GM21528 (cell line): Measurements from ENCODE around the gene CEMP1.

ENCODE experiments used
- ATAC-seq: cut with Tn5 transposase; IDR thresholded peaks from one replicate; pipeline ENCODE4 v1.9.1; 2021; ENCODE audit warnings: mild to moderate bottlenecking, moderate library complexity; ENCODE audit not compliant: unreplicated experiment, low FRiP score

Gene CEMP1

DNA sequence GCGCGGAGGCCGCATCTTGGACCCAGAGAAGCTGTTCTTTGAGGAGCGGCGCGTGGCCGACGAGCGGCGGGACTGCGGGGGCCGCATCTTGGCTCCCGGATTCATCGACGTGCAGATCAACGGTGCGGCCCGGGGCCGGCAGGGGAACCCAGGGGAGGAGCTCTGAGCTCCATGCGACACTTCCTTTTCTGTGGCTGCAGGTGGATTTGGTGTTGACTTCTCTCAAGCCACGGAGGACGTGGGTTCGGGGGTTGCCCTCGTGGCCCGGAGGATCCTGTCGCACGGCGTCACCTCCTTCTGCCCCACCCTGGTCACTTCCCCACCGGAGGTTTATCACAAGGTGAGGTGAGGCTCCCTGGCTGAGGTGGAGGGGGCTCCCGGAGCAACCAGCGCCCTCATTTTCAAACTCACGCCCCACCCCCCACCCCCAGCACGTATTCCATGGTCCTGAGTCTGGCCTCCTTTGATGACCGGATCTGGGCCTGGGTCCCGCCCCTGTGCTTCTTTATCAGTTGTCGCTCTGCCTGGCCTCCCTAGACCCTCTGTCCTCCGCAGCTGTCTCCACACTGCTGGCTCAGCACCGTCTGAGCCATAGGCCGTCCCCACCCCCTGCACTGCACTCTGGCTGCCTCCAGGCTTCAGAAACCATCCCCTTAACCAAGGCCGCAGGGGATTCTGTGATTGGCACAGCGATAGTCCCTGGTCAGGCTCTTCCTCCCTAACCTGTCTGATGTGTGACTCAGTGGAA is 10.2 kb downstream of the CEMP1 start:
- no peak for ATAC-seq

DNA sequence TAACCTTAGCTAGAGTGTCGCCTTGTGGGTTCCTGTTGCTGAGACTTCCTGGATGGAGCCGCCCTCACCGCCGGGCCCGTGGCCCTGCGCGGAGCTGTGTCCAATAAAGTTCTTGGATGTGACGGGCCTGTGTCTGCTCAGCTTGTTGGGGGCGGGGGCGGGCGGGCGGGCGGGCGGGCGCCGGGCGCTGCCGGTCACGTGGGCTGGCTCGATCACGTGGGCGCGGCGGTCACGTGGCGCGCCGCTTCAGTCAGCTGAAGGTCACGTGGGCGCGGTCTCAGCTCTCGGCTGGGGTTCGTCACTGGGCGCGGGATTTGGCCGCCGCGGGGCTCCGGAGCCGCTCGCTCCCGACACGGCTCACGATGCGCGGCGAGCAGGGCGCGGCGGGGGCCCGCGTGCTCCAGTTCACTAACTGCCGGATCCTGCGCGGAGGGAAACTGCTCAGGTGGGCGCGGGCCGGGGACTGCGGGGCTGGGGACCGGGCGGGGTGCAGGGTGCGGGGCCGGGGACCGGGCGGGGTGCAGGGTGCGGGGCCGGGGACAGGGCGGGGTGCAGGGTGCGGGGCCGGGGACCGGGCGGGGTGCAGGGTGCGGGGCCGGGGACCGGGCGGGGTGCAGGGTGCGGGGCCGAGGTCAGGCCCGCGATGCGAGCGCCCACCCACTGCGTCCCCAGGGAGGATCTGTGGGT is 11.0 kb downstream of the CEMP1 start, which contains the start of gene AMDHD2:
TSS of gene AMDHD2 (plus strand) at position 275 of the 687 bp plus-strand sequence. CDS start at position 363, 88 bp downstream.
- no peak for ATAC-seq

DNA sequence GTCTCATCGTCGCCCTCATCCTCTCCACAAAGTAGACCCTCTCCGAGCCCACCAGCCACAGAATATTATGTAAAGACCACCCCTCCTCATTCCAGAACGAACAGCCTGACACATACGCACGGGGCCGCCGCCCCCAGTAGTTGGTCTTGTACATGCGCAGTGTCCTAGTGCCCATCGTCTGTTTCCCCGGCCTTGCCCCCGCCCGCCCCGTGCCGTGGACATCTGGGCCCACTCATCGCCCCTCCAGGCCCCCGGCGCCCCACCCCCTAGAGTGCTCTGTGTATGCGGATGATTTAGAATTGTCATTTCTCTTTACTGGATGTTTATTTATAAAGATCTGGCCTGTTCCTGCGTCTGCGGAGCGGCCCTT is 11.5 kb downstream of the CEMP1 start:
- ATAC-seq: no peak

DNA sequence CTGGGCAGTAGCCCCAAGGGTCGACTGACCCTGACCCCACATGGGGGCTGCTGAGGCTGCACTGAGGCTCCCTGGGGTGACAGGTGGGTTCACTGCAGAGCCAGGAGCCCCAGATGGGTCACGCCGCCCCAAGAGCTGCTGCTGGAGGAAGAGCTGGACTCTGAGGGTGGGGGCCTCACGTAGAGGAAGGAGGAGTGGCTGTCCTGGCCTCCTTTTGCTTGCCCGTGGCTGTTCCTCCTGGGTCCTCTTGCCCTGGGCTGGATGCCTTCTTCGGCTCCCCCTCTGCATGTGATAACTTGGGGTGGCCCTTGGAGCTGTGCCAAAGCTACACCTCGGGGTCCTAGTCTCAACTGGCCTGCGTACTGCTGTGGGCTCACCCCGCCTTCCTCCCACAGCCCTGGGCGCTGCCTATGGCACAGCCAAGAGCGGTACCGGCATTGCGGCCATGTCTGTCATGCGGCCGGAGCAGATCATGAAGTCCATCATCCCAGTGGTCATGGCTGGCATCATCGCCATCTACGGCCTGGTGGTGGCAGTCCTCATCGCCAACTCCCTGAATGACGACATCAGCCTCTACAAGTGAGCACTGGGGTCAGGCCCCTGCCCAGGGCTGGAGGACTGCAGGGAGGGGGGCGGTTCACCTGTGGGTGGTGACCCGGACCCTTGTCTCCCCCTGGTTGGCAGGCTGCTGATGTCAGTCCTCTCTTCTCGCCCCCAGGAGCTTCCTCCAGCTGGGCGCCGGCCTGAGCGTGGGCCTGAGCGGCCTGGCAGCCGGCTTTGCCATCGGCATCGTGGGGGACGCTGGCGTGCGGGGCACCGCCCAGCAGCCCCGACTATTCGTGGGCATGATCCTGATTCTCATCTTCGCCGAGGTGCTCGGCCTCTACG is 12.1 kb downstream of the CEMP1 start:
- no peak for ATAC-seq

DNA sequence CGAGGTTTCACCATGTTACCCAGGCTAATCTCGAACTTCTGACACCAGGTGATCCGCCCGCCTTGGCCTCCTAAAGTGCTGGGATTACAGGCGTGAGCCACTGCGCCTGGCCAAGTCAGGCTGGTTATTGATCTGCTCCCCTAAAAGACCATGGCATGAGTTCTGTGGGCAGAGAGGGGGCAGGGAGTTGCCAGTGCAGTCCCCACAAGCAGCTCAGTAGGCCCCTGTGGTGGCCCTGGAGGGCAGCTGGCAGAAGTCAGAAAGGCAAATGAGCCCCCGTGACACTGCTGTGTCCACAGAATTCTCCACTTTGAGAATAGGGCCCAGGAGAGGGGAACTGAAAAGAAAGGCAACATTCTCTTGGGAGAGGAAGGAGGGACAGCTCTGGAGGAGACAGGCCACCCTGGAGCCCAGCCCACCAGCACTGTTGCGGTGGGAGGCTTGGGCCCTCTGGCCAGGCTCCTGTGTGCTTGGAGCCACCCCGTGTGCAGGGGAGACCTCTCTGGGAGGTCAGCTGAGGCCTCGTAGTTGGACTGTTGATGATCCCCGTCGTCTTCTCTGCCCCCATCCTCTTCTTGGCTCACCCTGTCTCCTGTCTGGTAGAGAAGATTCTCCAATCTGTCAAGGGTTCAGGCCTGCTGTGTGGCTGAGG is 13.1 kb downstream of the CEMP1 start:
- ATAC-seq: no peak

DNA sequence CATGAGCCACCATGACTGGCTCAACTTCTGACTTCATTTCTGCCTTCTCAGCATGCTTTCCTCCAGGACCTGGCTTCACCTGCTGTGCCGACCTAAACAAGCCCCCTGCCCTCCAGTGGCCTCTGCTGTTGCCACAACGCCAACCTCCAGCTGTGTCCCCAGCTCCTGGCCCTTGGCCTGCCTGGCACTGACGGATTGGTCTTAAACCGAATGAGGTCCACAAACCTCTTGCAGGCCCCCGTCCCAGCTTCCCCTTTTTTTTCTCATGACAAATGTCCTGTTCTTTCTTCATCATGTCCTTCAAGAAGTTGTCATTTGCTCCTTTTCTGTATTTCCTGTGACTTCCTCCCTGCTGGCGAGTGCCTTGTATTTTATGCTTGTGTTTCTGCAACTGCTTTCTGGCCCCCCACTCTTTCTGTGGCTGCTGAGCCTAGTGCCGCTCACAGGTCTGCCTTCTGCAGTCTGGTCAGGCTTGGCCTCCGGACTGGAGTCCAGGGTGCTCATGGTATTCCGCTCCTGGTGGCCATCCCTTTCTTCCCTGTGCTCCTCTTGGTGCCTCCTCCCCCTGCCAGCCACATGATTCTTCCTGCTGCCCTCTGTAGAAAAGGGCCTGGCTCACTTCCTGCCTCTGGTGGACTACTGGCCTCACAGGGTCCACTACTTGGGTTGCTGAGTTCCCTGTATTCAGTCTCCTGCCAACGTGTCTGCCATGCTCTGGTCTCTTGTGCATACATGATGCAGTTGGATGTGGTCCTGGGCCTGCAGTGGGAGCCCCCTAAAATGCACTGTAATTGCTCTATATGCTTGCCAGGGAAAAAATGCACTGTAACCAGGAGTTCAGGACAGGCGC is 14.6 kb downstream of the CEMP1 start:
- ATAC-seq: no peak

DNA sequence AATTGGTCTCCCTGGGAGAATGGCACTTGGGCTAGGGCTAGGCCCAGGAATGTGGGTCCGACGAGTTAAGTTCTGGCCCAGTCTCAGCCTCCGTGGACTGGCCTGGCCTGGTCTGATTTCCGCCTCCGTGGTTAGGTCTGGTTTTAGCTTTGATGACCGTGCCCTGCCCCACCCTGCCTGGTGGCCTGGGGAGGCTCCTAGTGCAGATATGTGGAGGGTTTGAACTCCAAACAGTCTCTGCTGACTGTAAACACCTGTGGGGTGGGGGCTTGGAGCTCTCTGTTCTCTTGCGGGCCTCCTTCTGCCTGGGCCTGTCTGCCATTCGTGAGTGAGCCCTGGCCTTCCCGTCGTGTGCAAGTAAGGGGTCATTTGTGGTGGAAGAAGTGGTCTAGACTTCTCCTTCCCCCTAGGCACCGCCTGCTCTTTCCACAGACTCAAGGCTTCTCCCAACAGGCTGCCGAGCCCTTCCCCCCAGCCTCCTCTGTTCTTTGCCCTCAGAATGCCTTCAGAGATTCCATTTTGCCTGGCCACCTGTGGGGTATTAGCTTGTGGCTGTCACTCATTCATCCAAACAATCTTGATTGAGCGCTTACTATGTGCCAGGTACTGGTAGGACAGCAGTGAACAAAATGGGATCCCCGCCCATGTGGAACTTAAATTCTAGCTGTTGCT is 15.9 kb downstream of the CEMP1 start:
- no peak for ATAC-seq

DNA sequence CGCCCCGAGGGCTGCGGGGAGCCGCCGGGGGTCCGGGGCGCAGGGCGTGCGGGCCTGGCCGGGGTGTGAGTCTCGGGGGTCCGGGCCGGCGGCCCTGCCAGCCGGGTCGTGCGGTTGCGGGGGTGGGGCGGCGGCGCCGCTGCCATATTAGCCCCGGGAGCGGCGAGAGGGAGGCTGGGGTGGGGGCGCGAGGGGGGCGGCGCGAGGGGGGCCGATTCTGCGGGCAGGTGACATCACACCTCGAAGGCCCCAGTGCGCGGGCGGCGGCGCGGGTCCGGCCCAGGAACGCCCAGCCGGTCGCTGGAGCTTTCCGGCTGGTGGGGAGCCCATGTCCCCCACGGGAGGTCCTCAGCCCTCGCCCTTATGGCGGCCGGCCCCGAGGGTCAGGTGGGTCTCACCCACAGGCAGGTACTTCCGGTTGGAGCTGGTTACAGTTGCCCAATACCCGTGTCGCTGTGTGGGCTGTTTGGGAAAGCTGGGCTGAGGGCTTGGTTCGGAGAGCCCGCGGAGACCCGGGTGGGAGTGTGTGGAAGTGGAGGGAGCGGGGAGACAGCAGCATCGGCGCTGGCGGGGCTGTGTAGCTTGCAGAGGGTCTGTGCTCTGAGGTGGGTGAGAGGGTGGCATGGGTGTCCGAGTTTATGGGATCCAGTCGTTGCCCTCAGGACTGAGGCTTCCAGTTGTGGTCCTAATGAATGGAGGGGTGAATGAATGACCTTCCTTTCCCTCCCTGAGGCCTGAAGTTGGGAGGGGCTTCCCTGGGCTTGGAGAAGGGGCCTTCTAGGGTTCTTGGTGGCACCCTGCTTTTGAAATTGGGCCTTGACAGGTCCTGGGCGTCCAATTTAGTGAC is 16.7 kb downstream of the CEMP1 start:
- ATAC-seq: no peak

DNA sequence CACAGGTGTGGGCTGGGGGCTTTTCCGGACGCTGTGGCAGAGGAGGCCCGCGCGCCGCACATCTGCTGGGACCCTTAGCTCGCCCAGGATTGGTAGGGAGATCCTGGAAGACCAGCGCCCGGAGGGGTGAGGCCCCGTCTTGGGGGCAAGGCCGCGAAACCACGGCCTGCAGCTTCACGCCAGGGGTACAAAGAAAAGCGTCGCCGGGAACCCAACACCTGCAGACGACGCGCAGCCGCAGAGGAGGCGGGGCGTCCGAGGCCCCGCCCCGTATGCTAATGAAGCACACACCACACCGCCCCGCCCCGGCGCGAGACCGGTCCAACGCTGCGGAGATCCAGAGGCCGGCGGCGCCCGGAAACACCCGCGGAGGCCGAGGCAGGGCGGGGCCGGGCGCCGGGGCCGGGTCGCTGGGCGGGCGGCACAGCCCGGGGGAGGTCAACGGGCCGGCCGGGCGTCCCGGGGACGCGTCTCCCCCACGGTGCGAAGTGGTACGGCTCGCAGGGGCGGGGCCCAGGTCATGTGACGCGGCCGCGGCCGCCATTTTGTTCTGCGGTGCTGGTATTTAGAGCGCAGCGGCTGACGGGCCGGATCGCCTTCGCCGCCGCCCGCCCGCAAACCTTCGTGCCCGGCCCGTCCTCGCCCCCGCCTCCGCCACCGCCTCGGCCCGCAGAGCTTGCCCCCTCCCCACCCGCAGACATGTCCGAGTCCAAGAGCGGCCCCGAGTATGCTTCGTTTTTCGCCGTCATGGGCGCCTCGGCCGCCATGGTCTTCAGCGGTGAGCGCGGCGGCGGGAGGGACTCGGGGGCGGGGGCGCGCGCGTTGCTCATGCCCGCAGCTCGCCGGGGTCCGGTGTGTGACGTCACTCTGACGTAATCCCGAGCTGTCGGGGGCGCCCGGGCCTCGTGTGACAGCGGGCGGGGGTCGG is 17.5 kb downstream of the CEMP1 start, which contains the start of gene ATP6V0C:
TSS of gene ATP6V0C (plus strand) at position 548 of the 928 bp plus-strand sequence. CDS start at position 700, 152 bp downstream.
- peak; percentile 63 for ATAC-seq

DNA sequence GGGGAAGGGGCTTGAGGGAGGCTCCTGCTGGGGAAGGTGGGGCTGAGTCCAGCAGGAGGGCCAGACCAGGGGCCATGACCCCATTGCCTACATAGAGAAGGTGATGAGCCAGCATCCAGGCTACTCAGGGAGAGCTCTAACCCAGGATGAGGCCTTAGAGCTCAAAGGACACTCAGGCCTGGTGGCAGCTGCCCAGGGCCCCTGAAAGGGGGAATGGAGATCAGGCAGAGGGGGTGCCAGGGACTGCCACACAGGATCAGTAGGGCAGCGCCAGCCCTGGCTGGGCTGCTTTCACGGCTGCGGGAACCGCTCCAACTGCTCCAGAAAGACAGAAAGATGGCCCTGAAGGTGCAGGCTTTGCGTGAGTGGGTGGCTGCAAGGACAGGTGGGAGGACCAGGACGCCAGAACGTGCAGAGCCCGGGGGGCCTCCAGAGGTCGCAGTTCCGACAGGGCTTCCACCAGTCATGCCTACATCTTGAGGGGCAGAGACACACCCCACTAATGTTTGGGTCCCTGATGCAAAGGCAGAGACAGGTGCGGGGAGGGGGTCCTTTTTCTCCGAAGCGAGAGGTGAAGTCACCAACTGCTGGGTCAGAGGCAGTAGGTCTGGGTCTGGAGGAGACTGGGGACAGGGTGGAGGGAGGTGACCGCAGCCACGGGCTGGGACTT is 18.3 kb downstream of the CEMP1 start:
- ATAC-seq: no peak

DNA sequence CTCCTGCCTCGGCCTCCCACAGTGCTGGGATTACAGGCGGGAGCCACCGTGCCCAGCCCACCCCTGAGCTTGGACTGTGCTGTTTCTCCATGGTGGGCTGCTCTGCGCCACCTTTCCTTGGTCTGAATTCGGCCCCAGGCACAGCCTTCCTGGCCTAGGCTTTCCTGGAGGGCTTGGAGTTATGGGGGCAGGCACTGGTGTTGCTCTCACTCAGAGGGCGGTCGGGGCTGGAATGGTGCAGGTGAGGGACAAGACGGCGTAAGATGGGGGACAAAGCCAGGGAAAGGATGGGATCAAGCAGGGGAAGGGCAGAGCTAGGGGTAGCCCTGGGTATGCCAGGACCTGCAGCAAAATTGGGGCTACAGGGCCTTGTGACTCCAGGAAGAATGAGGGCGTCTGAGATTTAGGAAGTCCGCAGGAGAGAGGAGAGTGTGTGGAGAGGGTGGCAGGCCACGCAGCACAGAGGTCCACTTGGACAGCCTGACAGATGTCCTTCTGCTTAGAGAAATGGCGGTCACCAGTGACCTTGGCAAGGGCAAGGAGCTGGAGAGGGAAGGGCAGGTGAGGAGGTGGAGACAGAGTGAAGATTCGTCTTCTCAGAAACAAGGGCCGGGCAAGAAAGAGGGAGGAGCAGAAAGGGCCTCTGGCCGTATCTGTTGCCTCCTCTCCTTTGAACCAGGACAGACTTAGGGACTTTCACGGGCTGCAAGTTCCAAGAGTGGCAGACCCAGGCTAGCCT is 19.0 kb downstream of the CEMP1 start:
- ATAC-seq: no peak

DNA sequence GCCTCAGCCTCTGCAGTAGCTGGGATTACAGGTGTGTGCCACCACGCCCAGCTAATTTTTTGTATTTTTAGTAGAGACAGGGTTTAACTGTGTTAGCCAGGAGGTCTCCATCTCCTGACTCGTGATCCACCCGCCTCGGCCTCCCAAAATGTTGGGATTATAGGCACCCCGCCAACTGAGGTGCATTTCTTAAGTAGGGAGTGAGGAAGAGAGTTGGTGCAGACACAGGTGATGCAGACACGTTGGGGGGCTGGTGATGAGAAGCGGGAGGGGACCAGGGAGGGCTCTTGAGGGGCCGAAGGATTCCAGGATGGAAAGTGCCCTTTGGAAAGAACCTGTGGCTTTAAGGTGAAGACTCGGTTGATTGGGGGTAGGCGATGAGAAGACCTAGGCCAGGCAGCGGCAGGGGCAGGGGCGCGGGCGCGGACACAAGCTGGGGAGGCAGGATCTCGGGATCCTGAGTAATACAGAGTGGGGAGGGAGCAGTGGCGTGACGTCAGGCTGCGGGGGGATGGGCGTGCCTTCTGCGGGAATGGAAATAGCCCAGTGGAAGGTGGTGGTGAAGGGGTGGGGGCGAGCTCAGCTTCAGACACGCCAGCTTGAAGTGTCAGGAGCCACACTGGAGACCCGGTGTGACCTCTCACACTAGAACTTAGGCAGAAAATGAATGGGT is 19.9 kb downstream of the CEMP1 start:
- no peak for ATAC-seq

DNA sequence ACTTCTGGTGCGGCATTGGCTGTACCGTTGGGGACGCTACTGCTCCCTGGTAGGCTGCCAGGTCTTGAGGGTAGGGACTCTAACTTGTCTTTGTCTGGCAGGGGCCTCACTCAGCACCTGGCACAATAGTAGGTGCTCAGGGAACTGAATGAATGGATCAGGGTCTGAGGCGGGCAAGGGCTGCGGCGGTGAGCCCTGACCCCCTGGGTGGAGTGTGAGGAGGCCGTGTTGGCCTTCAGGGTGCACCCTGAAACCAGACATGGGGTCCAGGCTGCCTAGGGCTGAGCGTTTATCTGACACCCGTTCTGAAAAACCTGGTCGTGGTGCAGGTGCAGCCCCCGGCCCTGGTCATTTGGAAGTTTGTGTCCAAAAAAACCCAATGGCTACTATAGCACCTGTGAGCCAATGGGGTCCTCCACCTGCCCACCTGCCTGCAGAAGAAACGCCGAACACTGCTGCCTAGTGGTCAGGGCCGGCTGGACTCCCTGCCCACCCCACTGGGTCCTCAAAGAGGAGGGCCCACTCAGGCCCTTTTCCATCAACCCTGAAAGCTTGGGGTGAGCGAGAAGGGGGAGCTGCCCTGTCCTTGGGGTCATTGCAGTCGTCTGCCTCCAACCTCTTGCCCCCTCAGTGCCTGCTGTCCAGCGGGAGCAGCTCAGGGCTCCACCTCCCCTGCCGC is 22.3 kb downstream of the CEMP1 start:
- ATAC-seq: no peak

DNA sequence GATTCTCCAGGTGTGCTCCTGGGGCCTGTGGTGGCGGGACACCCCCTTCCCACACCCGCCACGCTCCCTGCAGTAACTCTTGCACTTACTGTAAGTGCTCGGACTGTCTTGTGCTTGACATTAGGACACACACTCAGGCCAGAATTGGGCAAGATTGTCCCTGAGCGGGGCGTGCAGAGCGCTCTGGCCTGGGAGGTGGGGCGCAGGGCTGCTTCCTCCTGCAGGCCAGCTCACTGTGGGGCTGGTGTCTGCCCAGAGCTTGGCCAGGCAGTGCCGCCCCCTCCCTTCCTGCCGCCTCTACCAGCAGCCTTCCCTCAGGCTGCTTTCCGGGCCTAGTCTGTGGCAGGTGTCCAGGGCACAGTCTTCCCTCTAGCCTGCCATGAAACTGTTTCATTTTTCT is 23.5 kb downstream of the CEMP1 start:
- no peak for ATAC-seq
